ENCODE results near the gene C15orf62. TPM values are rescaled to one million over a fixed set of nuclear protein-coding genes. Genes with fewer than 3 reads are reported as not detected.
A peak's percentile ranks its signal among the peaks of the same experiment; 100 is the strongest.

Gene C15orf62
- total RNA-seq, 2 donors from 2014 or later: 0.26 to 0.32 TPM

DNA sequence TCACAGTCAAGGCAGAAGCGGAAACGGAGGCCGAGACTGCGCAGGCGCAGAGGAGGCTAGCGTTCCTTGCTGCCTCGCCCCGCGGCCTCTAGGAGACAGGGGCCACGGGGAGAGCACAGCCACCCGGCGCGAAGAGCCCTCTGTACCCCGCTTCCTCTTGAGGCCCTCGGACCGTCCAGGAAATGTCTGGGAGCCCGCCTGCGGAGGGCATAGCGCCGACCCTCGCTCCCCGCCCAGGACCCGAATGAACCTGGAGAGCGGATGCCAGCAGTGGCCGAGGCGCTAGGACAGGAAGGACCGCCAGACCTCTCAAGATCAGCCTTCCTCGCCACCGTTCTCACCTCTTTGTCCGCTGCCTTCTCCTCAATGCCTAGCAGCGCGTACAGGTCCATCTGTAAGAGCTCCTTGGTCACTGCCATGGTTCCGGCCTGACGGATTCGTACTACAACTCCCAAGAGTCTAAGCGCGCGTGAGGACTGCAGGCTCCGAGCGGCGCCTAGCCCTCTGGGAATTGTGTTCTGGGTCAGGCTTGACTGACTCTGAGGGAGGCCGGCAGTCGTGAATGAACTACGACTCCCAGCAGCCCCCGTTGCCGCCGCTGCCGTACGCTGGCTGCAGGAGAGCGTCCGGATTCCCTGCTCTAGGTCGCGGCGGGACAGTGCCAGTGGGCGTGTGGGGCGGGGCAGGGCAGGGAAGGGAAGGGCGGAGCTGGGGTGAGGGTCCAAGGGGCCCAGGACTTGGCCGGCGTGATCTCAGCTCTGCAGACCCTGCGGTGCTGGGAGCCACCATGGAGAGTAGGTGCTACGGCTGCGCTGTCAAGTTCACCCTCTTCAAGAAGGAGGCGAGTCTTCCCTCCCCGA, 37.5 kb downstream of the C15orf62 start, which contains the start of the genes DNAJC17 and ZFYVE19:
Gene DNAJC17, minus strand, starts transcription at position 446 of the 860 bp plus-strand sequence. Its CDS starts 27 bp downstream, at position 419.
Gene ZFYVE19, plus strand, starts transcription at position 62 of the 860 bp plus-strand sequence. Its CDS starts 501 bp downstream, at position 563.
- DNase-seq: peak; percentile 99
- intact Hi-C loops (cut with DNase I): no loop called here
- ATAC-seq: peak; percentile 100

GRCh38 chr15:40807888-40808461, 38.2 kb downstream of the C15orf62 start:
- ATAC-seq: no peak
- intact Hi-C loops (cut with DNase I): no loop called here
- DNase-seq: no peak

DNA sequence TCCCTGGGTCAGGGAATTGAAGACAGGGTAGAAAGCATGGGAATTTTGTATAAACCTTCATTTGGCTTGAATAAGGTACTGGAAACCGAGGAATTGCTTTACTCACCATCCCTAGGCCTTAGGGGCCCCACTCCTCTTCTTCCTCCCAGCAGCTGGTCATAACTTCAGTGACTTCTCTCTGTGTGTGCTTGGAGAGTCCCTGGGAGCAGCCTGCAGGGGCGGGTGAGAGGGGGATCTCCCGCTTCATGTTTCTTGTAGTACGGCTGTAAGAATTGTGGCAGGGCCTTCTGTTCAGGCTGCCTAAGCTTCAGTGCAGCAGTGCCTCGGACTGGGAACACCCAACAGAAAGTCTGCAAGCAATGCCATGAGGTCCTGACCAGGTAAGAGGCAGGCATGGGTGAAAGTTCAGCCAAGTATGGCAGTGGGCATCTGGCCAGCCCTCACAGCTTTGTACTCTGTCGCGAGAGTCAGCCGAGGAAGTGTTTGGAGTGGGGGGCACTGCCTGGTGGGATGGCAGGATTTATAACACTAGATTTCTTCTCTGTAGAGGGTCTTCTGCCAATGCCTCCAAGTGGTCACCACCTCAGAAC, 39.2 kb downstream of the C15orf62 start:
- DNase-seq: no peak
- ATAC-seq: no peak
- intact Hi-C loops (cut with DNase I): no loop called here

- ATAC-seq: no peak
- DNase-seq: no peak
- intact Hi-C loops (cut with DNase I): no loop called here
These were observed 43.1 kb downstream of the C15orf62 start for GRCh38 chr15:40812721-40813425.

DNA sequence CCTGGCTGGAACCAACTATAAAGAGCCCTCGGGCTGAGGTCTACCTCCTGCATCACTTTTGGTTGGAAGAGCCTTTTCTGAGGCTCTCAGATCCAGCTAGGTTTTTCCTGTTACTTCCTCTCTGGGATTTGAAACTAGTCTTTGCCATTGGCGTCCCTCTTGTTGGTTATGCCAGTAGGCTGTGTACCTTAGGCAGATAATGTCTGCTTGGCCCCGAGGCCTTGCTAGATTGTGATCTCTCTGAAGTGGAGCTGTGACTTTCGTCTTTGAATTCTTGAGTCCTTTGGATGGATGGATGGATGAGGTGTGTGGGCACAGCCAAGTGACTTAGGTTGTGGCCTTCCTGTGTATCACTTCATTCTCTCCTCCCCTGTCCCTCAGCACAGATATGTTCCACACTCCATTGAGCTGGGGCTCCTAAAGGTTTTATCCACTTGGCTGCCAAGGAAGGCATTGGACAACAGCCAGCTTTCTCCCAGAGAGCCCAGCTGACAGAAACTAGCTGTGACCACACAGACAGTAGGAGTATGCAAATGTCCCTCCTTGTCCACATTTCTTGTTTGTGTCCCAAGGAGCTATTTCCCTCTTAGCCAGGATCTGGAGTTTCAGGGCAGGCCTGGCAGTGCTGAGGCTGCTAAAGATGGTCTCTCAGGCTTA, 45.4 kb downstream of the C15orf62 start:
- ATAC-seq (peak; percentile 50 to 81), DNase-seq (peak; percentile 58)
- intact Hi-C loops (cut with DNase I): no loop called here

GRCh38 chr15:40819048-40819447, 49.3 kb downstream of the C15orf62 start:
- intact Hi-C loops (cut with DNase I): no loop called here

GRCh38 chr15:40821195-40821594, 51.4 kb downstream of the C15orf62 start:
- intact Hi-C loops (cut with DNase I): no loop called here
- DNase-seq: no peak
- ATAC-seq: no peak

More at GRCh38 chr15:40819048-40819447, 49.3 kb downstream of the C15orf62 start:
- ATAC-seq (no peak), DNase-seq (no peak)

Other genes with a start within 250 kb of the C15orf62 start
- gene CCDC32, start 204.9 kb upstream of the C15orf62 start, total RNA-seq: 10 to 100 TPM; 16.9 to 22.7 TPM
- gene RPUSD2, start 200.7 kb upstream of the C15orf62 start, total RNA-seq: 10 to 100 TPM in 1 of 2 donors, 1 to 10 TPM in 1; 7.9 to 11.3 TPM
- gene KNL1, start 175.7 kb upstream of the C15orf62 start, total RNA-seq: 1 to 10 TPM in 1 of 2 donors, under 1 TPM in 1; 0.55 to 1.1 TPM
- 1 to 10 TPM in 1 of 2 donors, under 1 TPM in 1; 0.97 to 2.6 TPM for gene RAD51, start 74.8 kb upstream of the C15orf62 start, total RNA-seq
- gene RMDN3, start 14.7 kb upstream of the C15orf62 start, total RNA-seq: 10 to 100 TPM; 20.7 to 23.8 TPM
- gene GCHFR, start 5.9 kb upstream of the C15orf62 start, total RNA-seq: 10 to 100 TPM in 1 of 2 donors, 1 to 10 TPM in 1; 6.5 to 18.2 TPM
- gene ZFYVE19, start 37.1 kb downstream of the C15orf62 start, total RNA-seq: 10 to 100 TPM; 12.7 to 26.8 TPM
- 10 to 100 TPM; 18.8 to 19.2 TPM for gene DNAJC17, start 37.5 kb downstream of the C15orf62 start, total RNA-seq
- gene PPP1R14D, start 58.7 kb downstream of the C15orf62 start, total RNA-seq: not detected
- 1 to 10 TPM; 1.3 to 1.4 TPM for gene SPINT1, start 74.1 kb downstream of the C15orf62 start, total RNA-seq
- not detected for gene RHOV, start 104.3 kb downstream of the C15orf62 start, total RNA-seq
- gene VPS18, start 124.5 kb downstream of the C15orf62 start, total RNA-seq: 10 to 100 TPM; 17.1 to 23.7 TPM
- 1 to 10 TPM; 8.5 to 9.2 TPM for gene DLL4, start 159.4 kb downstream of the C15orf62 start, total RNA-seq
- gene CHAC1, start 183.5 kb downstream of the C15orf62 start, total RNA-seq: 1 to 10 TPM; 2.6 to 3.3 TPM